ENCODE data around the gene TMPO.

Gene TMPO

GRCh38 chr12:98581101-98581500, 65.7 kb downstream of the TMPO start:
- DNase-seq (ENCODE audit: extremely low read depth, low read depth): no peak
- TF ChIP-seq, protein P1, sequence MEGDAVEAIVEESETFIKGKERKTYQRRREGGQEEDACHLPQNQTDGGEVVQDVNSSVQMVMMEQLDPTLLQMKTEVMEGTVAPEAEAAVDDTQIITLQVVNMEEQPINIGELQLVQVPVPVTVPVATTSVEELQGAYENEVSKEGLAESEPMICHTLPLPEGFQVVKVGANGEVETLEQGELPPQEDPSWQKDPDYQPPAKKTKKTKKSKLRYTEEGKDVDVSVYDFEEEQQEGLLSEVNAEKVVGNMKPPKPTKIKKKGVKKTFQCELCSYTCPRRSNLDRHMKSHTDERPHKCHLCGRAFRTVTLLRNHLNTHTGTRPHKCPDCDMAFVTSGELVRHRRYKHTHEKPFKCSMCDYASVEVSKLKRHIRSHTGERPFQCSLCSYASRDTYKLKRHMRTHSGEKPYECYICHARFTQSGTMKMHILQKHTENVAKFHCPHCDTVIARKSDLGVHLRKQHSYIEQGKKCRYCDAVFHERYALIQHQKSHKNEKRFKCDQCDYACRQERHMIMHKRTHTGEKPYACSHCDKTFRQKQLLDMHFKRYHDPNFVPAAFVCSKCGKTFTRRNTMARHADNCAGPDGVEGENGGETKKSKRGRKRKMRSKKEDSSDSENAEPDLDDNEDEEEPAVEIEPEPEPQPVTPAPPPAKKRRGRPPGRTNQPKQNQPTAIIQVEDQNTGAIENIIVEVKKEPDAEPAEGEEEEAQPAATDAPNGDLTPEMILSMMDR (IDR thresholded peaks at IDR 0.05; ENCODE audit: low read depth, low read length): no peak

- TF ChIP-seq, protein P1 (IDR thresholded peaks at IDR 0.05; ENCODE audit: low read depth, low read length): no peak
Observed at GRCh38 chr12:98582093-98582492, 66.7 kb downstream of the TMPO start.

DNA sequence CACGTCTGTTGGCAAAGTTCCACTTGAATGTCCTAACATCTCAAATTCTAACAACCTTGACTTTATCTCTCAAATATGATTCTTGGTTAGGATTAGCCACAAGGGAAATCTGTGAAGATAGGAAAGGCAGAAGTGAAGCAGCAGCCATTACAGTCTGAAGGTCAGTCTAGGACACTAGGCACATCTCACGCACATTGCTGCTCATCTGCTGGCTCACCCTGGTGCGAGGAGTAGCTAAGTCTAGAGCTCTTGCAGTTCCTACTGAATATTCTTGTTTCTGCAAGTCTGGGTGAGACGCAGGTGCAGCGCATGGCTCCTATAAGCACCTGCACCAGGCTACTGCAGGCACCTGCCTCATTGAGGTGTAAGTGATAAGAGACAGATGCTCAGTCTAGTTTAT, 71.7 kb downstream of the TMPO start:
- TF ChIP-seq, protein P1 (IDR thresholded peaks at IDR 0.05; ENCODE audit: low read depth, low read length): no peak
- DNase-seq (ENCODE audit: extremely low read depth, low read depth): no peak

More at GRCh38 chr12:98582093-98582492, 66.7 kb downstream of the TMPO start:
- DNase-seq (ENCODE audit: extremely low read depth, low read depth): no peak

DNA sequence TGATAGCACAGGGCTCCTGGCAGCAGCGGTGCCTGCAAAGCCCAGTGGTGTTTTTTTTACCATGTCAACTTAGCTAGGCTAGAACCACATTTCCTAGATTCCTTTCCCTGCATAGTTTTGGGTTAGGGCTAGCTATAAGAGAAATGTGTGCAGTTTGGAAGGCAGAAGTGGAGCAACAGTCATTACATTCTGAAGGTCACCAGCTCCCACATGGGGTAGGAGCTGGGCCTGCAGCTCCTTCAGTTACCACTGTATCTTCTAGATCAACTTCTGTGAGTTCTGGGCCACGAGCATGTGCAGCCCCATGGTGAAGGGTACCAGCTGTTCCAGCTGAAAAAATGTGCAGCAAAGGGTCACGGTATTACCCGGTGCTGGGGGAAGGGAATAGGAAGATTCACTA, 75.8 kb downstream of the TMPO start:
- TF ChIP-seq, protein P1 (IDR thresholded peaks at IDR 0.05; ENCODE audit: low read depth, low read length): no peak
- DNase-seq (ENCODE audit: extremely low read depth, low read depth): no peak

DNA sequence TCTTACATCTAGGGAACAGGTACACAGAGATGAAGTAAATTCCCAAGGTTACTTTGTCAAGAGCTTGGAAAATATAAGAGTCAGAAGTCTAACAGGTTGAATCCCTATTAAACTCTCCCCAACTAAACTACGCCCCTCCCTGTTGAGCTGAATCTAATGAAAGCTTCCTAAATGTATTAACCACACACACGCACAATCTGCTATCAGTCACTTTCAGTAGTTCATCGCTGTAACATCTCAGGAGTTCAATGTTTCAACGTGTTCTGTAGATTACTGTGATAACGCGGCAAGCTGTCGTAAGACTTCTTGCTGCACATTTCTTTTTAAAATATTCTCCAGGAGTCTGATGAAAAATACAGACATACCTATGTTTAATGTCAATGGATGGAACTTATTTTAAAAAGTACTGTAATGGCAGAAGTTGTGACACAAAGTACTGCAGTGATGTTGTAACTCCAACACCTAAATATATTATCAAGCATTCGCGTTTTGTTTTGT, 77.5 kb downstream of the TMPO start:
- TF ChIP-seq, protein P1 (IDR thresholded peaks at IDR 0.05; ENCODE audit: low read depth, low read length): no peak
- no peak for DNase-seq (ENCODE audit: extremely low read depth, low read depth)

GRCh38 chr12:98593351-98594049, 78.1 kb downstream of the TMPO start, which contains the start of gene SLC25A3:
TSS of gene SLC25A3 (plus strand) at chr12:98593686. CDS start at chr12:98593979, 293 bp downstream.
- DNase-seq (ENCODE audit: extremely low read depth, low read depth): peak; percentile 97
- TF ChIP-seq, protein P1 (IDR thresholded peaks at IDR 0.05; ENCODE audit: low read depth, low read length): no peak

- TF ChIP-seq, protein P1 (IDR thresholded peaks at IDR 0.05; ENCODE audit: low read depth, low read length): no peak
- no peak for DNase-seq (ENCODE audit: extremely low read depth, low read depth)
Observed at GRCh38 chr12:98594050-98594835, 78.9 kb downstream of the TMPO start.
